Endothelial cell of umbilical vein (primary cell): ENCODE data around the gene ZBTB7B. TPM values are rescaled to one million over a fixed set of nuclear protein-coding genes. Genes with fewer than 3 reads are reported as not detected.

Experiments used
- BruUV-seq: library from RNA; stranded (reverse); fragments of 400-500 nt; replicated peaks from 2 replicates; lab custom pipeline; 2021; lab: Mats Ljungman, UMichigan
- CTCF ChIA-PET: fragments of 300-600, 350-600 bp; sonication (Branson Sonifier 250); formaldehyde crosslinking; loops from one replicate; lab custom pipeline; 2021; ENCODE audit warnings: antibody characterized with exemption, inconsistent platforms; lab: Charles Lee
- POLR2A ChIA-PET: fragments of 300-600, 350-600 bp; sonication (Branson Sonifier 250); formaldehyde crosslinking; loops from one replicate; lab custom pipeline; 2021; ENCODE audit warnings: antibody characterized with exemption, inconsistent platforms; lab: Charles Lee
- DNase-seq: peaks from one replicate; pipeline ENCODE4 v3.0.0-alpha.2; 2011; ENCODE audit warnings: low read depth, low spot score
- FAIRE-seq: peaks from 2 replicates; lab custom pipeline; 2011; peaks lifted over from hg19 to GRCh38; lab: Jason Lieb, UNC
- H2AFZ ChIP-seq: 2 replicates; pipeline ENCODE4 v1.6.0; 2012; ENCODE audit warnings: low read depth, low read length, control low read depth, inconsistent platforms
- H3K27ac ChIP-seq: 2 replicates; pipeline ENCODE4 v1.5.1; 2011; ENCODE audit warnings: low read depth, mild to moderate bottlenecking, control low read depth, low read length, moderate library complexity; ENCODE audit not compliant: insufficient read depth
- H3K27me3 ChIP-seq, 2 experiments: 2 replicates each; pipeline versions ENCODE4 v1.6.0 to v1.6.1; 2011; ENCODE audit warnings: low read length in 2 of 2, mixed read lengths in 1 of 2; ENCODE audit not compliant: control insufficient read depth in 2 of 2, insufficient read depth in 2 of 2
- H3K36me3 ChIP-seq, 2 experiments: 2 replicates in 1 of 2; 3 replicates in 1 of 2; pipeline ENCODE4 v1.5.1; 2011; ENCODE audit warnings: low read length in 2 of 2, mild to moderate bottlenecking in 1 of 2, moderate library complexity in 1 of 2; ENCODE audit not compliant: control insufficient read depth in 2 of 2, insufficient read depth in 2 of 2; ENCODE audit errors: extremely low read depth in 1 of 2
- H3K4me1 ChIP-seq: 3 replicates; pipeline ENCODE4 v1.5.1; 2011; ENCODE audit warnings: mild to moderate bottlenecking, low read length; ENCODE audit not compliant: control insufficient read depth, insufficient read depth; ENCODE audit errors: extremely low read depth
- H3K4me2 ChIP-seq: 2 replicates; pipeline ENCODE4 v1.6.1; 2011; ENCODE audit warnings: low read length, control low read depth, mixed read lengths; ENCODE audit not compliant: insufficient read depth
- H3K4me3 ChIP-seq, 3 experiments: fragments of 200-600 bp in 1 of 3; sonication (generic), shearing (Covaris generic) in 1 of 3; replicated peaks in 1 of 3; 2 replicates each; pipeline ENCODE4 v1.5.1; 2011 to 2016; ENCODE audit warnings: control low read depth in 3 of 3, low read length in 3 of 3, mild to moderate bottlenecking in 2 of 3, inconsistent platforms in 1 of 3, low read depth in 1 of 3, moderate library complexity in 1 of 3; ENCODE audit not compliant: insufficient read depth in 1 of 3
- H3K79me2 ChIP-seq: 2 replicates; pipeline ENCODE4 v1.6.0; 2012; ENCODE audit warnings: low read length, inconsistent platforms; ENCODE audit not compliant: control insufficient read depth, insufficient read depth
- H3K9ac ChIP-seq: replicated peaks from 2 replicates; pipeline ENCODE3; 2011; ENCODE audit warnings: low read length, control low read depth; ENCODE audit not compliant: insufficient read depth; ENCODE audit errors: extremely low read depth
- H3K9me1 ChIP-seq: replicated peaks from 3 replicates; pipeline ENCODE4 v1.6.0; 2011; ENCODE audit warnings: mild to moderate bottlenecking, low read length; ENCODE audit not compliant: control insufficient read depth, insufficient read depth; ENCODE audit errors: extremely low read depth
- H3K9me3 ChIP-seq: replicated peaks from 2 replicates; pipeline ENCODE4 v1.5.1; 2012; ENCODE audit warnings: low read length, inconsistent platforms; ENCODE audit not compliant: control insufficient read depth, insufficient read depth
- H4K20me1 ChIP-seq: replicated peaks from 2 replicates; pipeline ENCODE3; 2011; ENCODE audit warnings: mild to moderate bottlenecking, low read length; ENCODE audit not compliant: control insufficient read depth, insufficient read depth; ENCODE audit errors: extremely low read depth
- CTCF ChIP-seq, 2 donors: IDR thresholded peaks; 1 replicate in 1 of 2; 2 replicates in 1 of 2; pipeline ENCODE4 v1.5.1; 2011; ENCODE audit warnings: low read length in 2 of 2, mild to moderate bottlenecking in 2 of 2, moderate library complexity in 2 of 2, control low read depth in 1 of 2, inconsistent platforms in 1 of 2, low read depth in 1 of 2; ENCODE audit not compliant: insufficient read depth in 1 of 2; ENCODE audit errors: extremely low read depth in 1 of 2
- EZH2 ChIP-seq: IDR thresholded peaks from 2 replicates; pipeline ENCODE4 v1.6.1; 2012; ENCODE audit warnings: borderline replicate concordance, low read depth, mild to moderate bottlenecking, moderate library complexity, low read length, inconsistent platforms; ENCODE audit not compliant: severe bottlenecking
- FOS ChIP-seq: IDR thresholded peaks from 2 replicates; pipeline ENCODE4 v1.6.1; 2011; ENCODE audit warnings: mild to moderate bottlenecking, low read length, moderate library complexity, borderline replicate concordance; ENCODE audit not compliant: insufficient read depth
- GATA2 ChIP-seq: IDR thresholded peaks from 2 replicates; pipeline ENCODE4 v1.7.0; 2011; ENCODE audit warnings: low read depth, mild to moderate bottlenecking, moderate library complexity, mixed read lengths, low read length; ENCODE audit not compliant: insufficient read length, insufficient read depth
- JUN ChIP-seq: IDR thresholded peaks from 2 replicates; pipeline ENCODE4 v1.6.1; 2011; ENCODE audit warnings: borderline replicate concordance, low read depth; ENCODE audit not compliant: insufficient read length, insufficient read depth
- MAX ChIP-seq: IDR thresholded peaks from 2 replicates; pipeline ENCODE4 v1.6.1; 2011; ENCODE audit not compliant: insufficient read depth, insufficient read length
- MYC ChIP-seq: IDR thresholded peaks from one replicate; pipeline ENCODE4 v1.6.1; 2011; ENCODE audit warnings: mild to moderate bottlenecking, low read depth, low read length
- POLR2A ChIP-seq: IDR thresholded peaks from 2 replicates; pipeline ENCODE4 v1.6.1; 2012; ENCODE audit warnings: low read depth, mild to moderate bottlenecking, control low read depth, low read length
- POLR2AphosphoS5 ChIP-seq: IDR thresholded peaks from 2 replicates; pipeline ENCODE4 v1.6.1; 2012; ENCODE audit warnings: low read depth, mild to moderate bottlenecking, control low read depth, low read length, moderate library complexity; ENCODE audit not compliant: insufficient read depth
- dilution Hi-C: fragments of 300-500 bp; cut with MboI; formaldehyde crosslinking; loops from one replicate; pipeline ENCODE4 v1.15.0; 2019; ENCODE audit warnings: low sequenced_read_pairs; ENCODE audit not compliant: extremely low pct_ligation_motif_present
- intact Hi-C: fragments of 100-400 bp; cut with micrococcal nuclease; formaldehyde crosslinking; loops from one replicate; pipeline ENCODE4 v1.10.0; 2022
- polyA plus RNA-seq, 4 experiments: library from polyadenylated mRNA; depleted of rRNA in 3 of 4; stranded (reverse) in 3 of 4; unstranded in 1 of 4; fragments of >200 nt; gene quantifications; 2 replicates each; pipeline versions ENCODE4 v1.2.1 to v1.2.3, GENCODE V29; 2011 to 2012; ENCODE audit warnings: missing spikeins in 1 of 4
- total RNA-seq: library from RNA; stranded (reverse); gene quantifications from 2 replicates; pipeline ENCODE4 v1.2.3, GENCODE V29; 2021

The ZBTB7B gene
- total and polyA plus RNA-seq, 2 donors (not counting 3 experiments of a cell fraction or from before 2014, with no cell fraction given): 20.0 to 26.2 TPM

- ChIA-PET CTCF (interaction anchor here (1.3 to 2.2 kb wide), 2 partner anchors 10 to 23 kb away, joined by 4 to 7 read pairs; partner anchors contain the start of gene PBXIP1), POLR2A (no interaction called here)
- H3K9me3 ChIP-seq: no peaks in the 10 kb centered on the region
- no peak overlapping the region for H3K4me3 ChIP-seq
- TF ChIP-seq JUN: no peak
- TF ChIP-seq FOS: no peak
- no peak for TF ChIP-seq MAX
- dilution Hi-C loops (no loop called here), intact Hi-C loops (loop anchor here (10.0 kb wide), 1 partner anchor 494 kb away; no protein-coding TSS in a partner anchor)
- H3K27ac ChIP-seq: no peak overlapping the region
- no peak overlapping the region for H2AFZ ChIP-seq
- H3K36me3 ChIP-seq: no peaks in the 10 kb centered on the region
- H3K27me3 ChIP-seq: no peaks in the 10 kb centered on the region
- peaks cover 41% of the 10 kb centered on the region for H3K79me2 ChIP-seq
- BruUV-seq: no TSS peak
- FAIRE-seq (no peak), DNase-seq (no peak)
- no peaks in the 10 kb centered on the region for H3K9me1 ChIP-seq
- no peaks in the 10 kb centered on the region for H4K20me1 ChIP-seq
- peaks cover 13% of the 10 kb centered on the region for H3K4me1 ChIP-seq
- H3K9ac ChIP-seq: no peak overlapping the region
- no peak overlapping the region for H3K4me2 ChIP-seq
These were observed 24.2 kb upstream of the ZBTB7B start for GRCh38 chr1:154978360-154978759.

- intact Hi-C loops: no loop called here
- TSS peak; percentile 89 for BruUV-seq
- no peaks in the 10 kb centered on the region for H4K20me1 ChIP-seq
- peak overlapping the region in 1 of 3 experiments; percentile 58 for H3K4me3 ChIP-seq
- peak overlapping the region; percentile 79 for H3K4me2 ChIP-seq
- TF ChIP-seq MAX: no peak
- TF ChIP-seq GATA2: no peak
- TF ChIP-seq MYC: no peak
- no peak for TF ChIP-seq EZH2
- no peak for TF ChIP-seq FOS
- no peak for TF ChIP-seq CTCF (IDR thresholded peaks at IDR 0.05; ENCODE audit: extremely low read depth in 1 of 2, insufficient read depth in 1 of 2, low read depth in 1 of 2, low read length in 2 of 2)
- TF ChIP-seq POLR2AphosphoS5: no peak
- TF ChIP-seq POLR2A: no peak
- no peak for TF ChIP-seq JUN
- H3K27me3 ChIP-seq: no peaks in the 10 kb centered on the region
- ChIA-PET CTCF (interaction anchor here (1.4 kb wide), 1 partner anchor 46 kb away, joined by 3 read pairs; the partner anchor contains the start of gene PMVK), POLR2A (interaction anchor here (1.4 to 1.7 kb wide), 2 partner anchors 9 to 12 kb away, joined by 4 read pairs; partner anchors contain the start of gene SHC1)
- no peaks in the 10 kb centered on the region for H3K9me1 ChIP-seq
- H2AFZ ChIP-seq: peak overlapping the region; percentile 61
- H3K36me3 ChIP-seq: peaks cover 0 to 3% of the 10 kb centered on the region in 2 experiments
- no peak overlapping the region for H3K27ac ChIP-seq
- no peak for FAIRE-seq
- no peaks in the 10 kb centered on the region for H3K9me3 ChIP-seq
- H3K4me1 ChIP-seq: peaks cover 11% of the 10 kb centered on the region
- DNase-seq: no peak
- H3K9ac ChIP-seq: peak overlapping the region; percentile 46
- peaks cover 29% of the 10 kb centered on the region for H3K79me2 ChIP-seq
- dilution Hi-C loops: no loop called here
These were observed 20.3 kb upstream of the ZBTB7B start for GRCh38 chr1:154982341-154982740.
